Activated CD4-positive, alpha-beta T cell treated with anti-CD3 and anti-CD28 coated beads, Interleukin-2, amount 50 U/mL, for 48 hours (primary cell): Measurements from ENCODE around the gene SLC2A1.

Experiments used
- DNase-seq, 2 experiments: peaks; one replicate each; pipeline ENCODE4 v3.0.0-alpha.2; 2020

SLC2A1 gene

GRCh38 chr1:42888013-42888633 lies 70.5 kb downstream of the SLC2A1 start:
- no peak for DNase-seq

GRCh38 chr1:42887366-42887765 lies 71.3 kb downstream of the SLC2A1 start:
- no peak for DNase-seq

- DNase-seq, result no peak
Measured at GRCh38 chr1:42886800-42887199, 71.9 kb downstream of the SLC2A1 start.

- no peak for DNase-seq
Measured at GRCh38 chr1:42886046-42886739, 72.5 kb downstream of the SLC2A1 start.

- DNase-seq, result no peak
Measured at GRCh38 chr1:42880384-42880783, 78.3 kb downstream of the SLC2A1 start.

- DNase-seq, result no peak
Measured at GRCh38 chr1:42877380-42877779, 81.3 kb downstream of the SLC2A1 start.

- no peak for DNase-seq
Measured at GRCh38 chr1:42876009-42876408, 82.7 kb downstream of the SLC2A1 start.
